ENCODE measurements around the gene DDX54.

DDX54 gene

GRCh38 chr12:113162102-113163029 is 22.9 kb downstream of the DDX54 start:
- DNase-seq (ENCODE audit: low read depth) = no peak

- no peak for DNase-seq (ENCODE audit: low read depth)
These were observed 23.8 kb downstream of the DDX54 start for GRCh38 chr12:113161415-113162016.

GRCh38 chr12:113159937-113160336 is 25.3 kb downstream of the DDX54 start:
- no peak for DNase-seq (ENCODE audit: low read depth)

GRCh38 chr12:113158439-113159203 is 26.7 kb downstream of the DDX54 start:
- DNase-seq (ENCODE audit: low read depth) = no peak

- no peak for DNase-seq (ENCODE audit: low read depth)
These were observed 27.9 kb downstream of the DDX54 start for GRCh38 chr12:113157218-113157859.

- DNase-seq (ENCODE audit: low read depth) = no peak
These were observed 29.6 kb downstream of the DDX54 start for GRCh38 chr12:113155646-113156045.

- DNase-seq (ENCODE audit: low read depth) = no peak
These were observed 30.2 kb downstream of the DDX54 start for GRCh38 chr12:113155060-113155459.

- DNase-seq (ENCODE audit: low read depth) = no peak
These were observed 30.8 kb downstream of the DDX54 start for GRCh38 chr12:113154351-113154973.

- peak; percentile 36 for DNase-seq (ENCODE audit: low read depth)
These were observed 32.2 kb downstream of the DDX54 start for GRCh38 chr12:113152835-113153814.

- DNase-seq (ENCODE audit: low read depth) = no peak
These were observed 33.0 kb downstream of the DDX54 start for GRCh38 chr12:113152196-113152834.

- no peak for DNase-seq (ENCODE audit: low read depth)
These were observed 33.6 kb downstream of the DDX54 start for GRCh38 chr12:113151655-113152054.

GRCh38 chr12:113149361-113150150 is 35.7 kb downstream of the DDX54 start, which contains the start of gene CFAP73:
Gene CFAP73, plus strand, starts transcription at chr12:113149724. Its CDS starts 134 bp downstream, at chr12:113149858.
- DNase-seq (ENCODE audit: low read depth) = no peak

GRCh38 chr12:113146999-113147398 is 38.3 kb downstream of the DDX54 start:
- no peak for DNase-seq (ENCODE audit: low read depth)

- DNase-seq (ENCODE audit: low read depth) = no peak
These were observed 39.3 kb downstream of the DDX54 start for GRCh38 chr12:113145720-113146551.

- DNase-seq (ENCODE audit: low read depth) = no peak
These were observed 40.5 kb downstream of the DDX54 start for GRCh38 chr12:113144806-113145205.

- DNase-seq (ENCODE audit: low read depth) = no peak
These were observed 41.3 kb downstream of the DDX54 start for GRCh38 chr12:113143959-113144358.

- no peak for DNase-seq (ENCODE audit: low read depth)
These were observed 42.4 kb downstream of the DDX54 start for GRCh38 chr12:113142886-113143332.
